ENCODE measurements around the gene ZNF44. TPM values are rescaled to one million over a fixed set of nuclear protein-coding genes. Genes with fewer than 3 reads are reported as not detected.

ZNF44 gene
- total and polyA plus RNA-seq, 2 of the 13 experiments (the other 11 are each of a cell fraction or from before 2014, with no cell fraction given): 6.9 to 15.7 TPM

DNA sequence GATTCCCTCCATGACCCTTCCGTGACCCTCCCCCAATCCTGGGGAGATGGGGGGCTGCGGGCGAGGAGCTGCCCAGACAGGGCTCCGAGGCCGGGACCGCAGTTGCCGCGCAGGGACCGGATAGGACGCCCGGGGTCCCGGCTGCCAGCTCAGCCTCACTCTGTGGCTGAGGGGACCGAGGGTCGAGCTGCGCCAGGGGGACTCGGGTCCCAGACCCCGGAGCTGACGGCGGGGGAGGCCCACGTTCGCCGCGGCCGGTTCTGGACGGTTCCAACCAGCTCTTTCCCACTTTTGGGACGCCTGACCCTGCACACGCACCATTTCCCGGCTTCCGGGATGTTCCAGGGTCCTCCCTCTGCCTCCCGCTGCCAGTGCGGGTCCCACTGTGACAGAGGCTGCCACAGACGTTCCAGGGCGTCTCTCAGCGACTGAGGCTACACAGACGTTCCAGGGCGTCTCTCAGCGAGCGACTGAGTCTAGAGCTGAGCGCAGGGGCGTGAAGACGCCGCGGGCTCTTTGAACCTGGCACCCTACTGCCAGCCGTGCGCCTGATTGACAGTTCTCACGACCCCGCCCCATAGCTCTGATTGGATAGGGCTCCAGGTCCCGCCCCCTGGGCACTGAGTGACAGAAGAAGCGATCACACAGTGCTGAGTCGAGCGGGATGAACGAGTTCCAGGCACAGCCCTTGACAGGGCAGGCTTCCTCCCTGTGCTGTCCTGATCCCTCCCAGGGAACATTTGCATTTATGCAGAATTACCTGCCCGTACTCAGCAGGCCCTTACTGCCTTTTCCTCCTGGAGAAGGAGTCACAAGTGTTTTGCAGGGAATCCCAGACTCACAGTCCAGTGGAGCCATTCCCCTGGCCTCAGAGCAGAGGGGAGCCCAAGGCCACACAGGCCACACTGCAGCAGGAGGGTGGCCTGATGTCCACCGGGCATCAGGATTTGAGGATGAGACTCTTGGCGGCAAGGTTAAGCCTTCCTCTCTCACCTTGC, 38.8 kb upstream of the ZNF44 start, which contains the start of gene ZNF563 (continued):
- TF ChIP-seq ASH2L (IDR thresholded peaks at IDR 0.05; ENCODE audit: insufficient read length, low read depth, low read length): peak; percentile 24
- no peak for TF ChIP-seq MNT (IDR thresholded peaks at IDR 0.05)
- no peak for TF ChIP-seq ZNF256 (CRISPR knock-in tag; conservative IDR thresholded peaks at IDR 0.05)
- peak; percentile 37 for TF ChIP-seq SRSF1 (optimal IDR thresholded peaks at IDR 0.05; ENCODE audit: low read depth, low read length)
- TF ChIP-seq ZFX (CRISPR knock-in tag; IDR thresholded peaks at IDR 0.05; ENCODE audit: low read depth): peak; percentile 96
- peak; percentile 75 for TF ChIP-seq NFKB2 (CRISPR knock-in tag; IDR thresholded peaks at IDR 0.05; ENCODE audit: borderline replicate concordance)
- TF ChIP-seq ZNF142 (CRISPR knock-in tag; IDR thresholded peaks at IDR 0.05): no peak; the same call in 1 of the 2 replicates
- peak; percentile 9; the same call in 1 of the 2 replicates for TF ChIP-seq NCOA2 (CRISPR knock-in tag; IDR thresholded peaks at IDR 0.05)
- peak; percentile 88; the same call in 1 of the 2 replicates for TF ChIP-seq ZNF292 (CRISPR knock-in tag; IDR thresholded peaks at IDR 0.05; ENCODE audit: borderline replicate concordance, low read depth)
- peak; percentile 67; the same call in 1 of the 2 replicates for TF ChIP-seq YEATS2 (CRISPR knock-in tag; IDR thresholded peaks at IDR 0.05; ENCODE audit: borderline replicate concordance)
- no peak for TF ChIP-seq ZNF737 (CRISPR knock-in tag; IDR thresholded peaks at IDR 0.05; ENCODE audit: borderline replicate concordance)
- TF ChIP-seq HDAC2 (CRISPR knock-in tag; IDR thresholded peaks at IDR 0.05): peak; percentile 69
- TF ChIP-seq, protein P1, sequence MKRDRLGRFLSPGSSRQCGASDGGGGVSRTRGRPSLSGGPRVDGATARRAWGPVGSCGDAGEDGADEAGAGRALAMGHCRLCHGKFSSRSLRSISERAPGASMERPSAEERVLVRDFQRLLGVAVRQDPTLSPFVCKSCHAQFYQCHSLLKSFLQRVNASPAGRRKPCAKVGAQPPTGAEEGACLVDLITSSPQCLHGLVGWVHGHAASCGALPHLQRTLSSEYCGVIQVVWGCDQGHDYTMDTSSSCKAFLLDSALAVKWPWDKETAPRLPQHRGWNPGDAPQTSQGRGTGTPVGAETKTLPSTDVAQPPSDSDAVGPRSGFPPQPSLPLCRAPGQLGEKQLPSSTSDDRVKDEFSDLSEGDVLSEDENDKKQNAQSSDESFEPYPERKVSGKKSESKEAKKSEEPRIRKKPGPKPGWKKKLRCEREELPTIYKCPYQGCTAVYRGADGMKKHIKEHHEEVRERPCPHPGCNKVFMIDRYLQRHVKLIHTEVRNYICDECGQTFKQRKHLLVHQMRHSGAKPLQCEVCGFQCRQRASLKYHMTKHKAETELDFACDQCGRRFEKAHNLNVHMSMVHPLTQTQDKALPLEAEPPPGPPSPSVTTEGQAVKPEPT (CRISPR knock-in tag; IDR thresholded peaks at IDR 0.05; ENCODE audit: low read depth): no peak; the same call in 1 of the 2 replicates
- TF ChIP-seq GZF1 (CRISPR knock-in tag; IDR thresholded peaks at IDR 0.05): 0 out of 2 replicates have a peak, but pooled peaks have one; percentile 33
- no peak; the same call in 1 of the 2 replicates for TF ChIP-seq ZNF710 (CRISPR knock-in tag; IDR thresholded peaks at IDR 0.05; ENCODE audit: borderline replicate concordance)

Data from HepG2 (cell line).